HG03159 (cell line): Measurements from ENCODE around the gene TNFRSF6B.
"Not testable (repeated sequence)": the region's sequence is repeated elsewhere in the genome, so short reads cannot be mapped to it uniquely, and the experiment has no call there.

Source experiments
- ATAC-seq: cut with Tn5 transposase; IDR thresholded peaks from one replicate; pipeline ENCODE4 v1.9.1; 2021; ENCODE audit warnings: mild to moderate bottlenecking, moderate library complexity; ENCODE audit not compliant: unreplicated experiment

The TNFRSF6B gene

GRCh38 chr20:63706027-63706695 is 9.7 kb downstream of the TNFRSF6B start:
- no peak for ATAC-seq

- peak; percentile 23 for ATAC-seq
Observed at GRCh38 chr20:63706852-63707557, 10.6 kb downstream of the TNFRSF6B start.

GRCh38 chr20:63707558-63708300 is 11.3 kb downstream of the TNFRSF6B start, which contains the start of the genes ARFRP1 and ZGPAT:
Gene ARFRP1 (minus strand): TSS chr20:63707976. CDS start chr20:63707091, 885 bp downstream.
Gene ZGPAT (plus strand): TSS chr20:63708039. CDS start chr20:63708581, 542 bp downstream.
- ATAC-seq: peak; percentile 60

GRCh38 chr20:63708301-63709148 is 12.1 kb downstream of the TNFRSF6B start:
- ATAC-seq: peak; percentile 12

GRCh38 chr20:63709149-63709527 is 12.7 kb downstream of the TNFRSF6B start:
- no peak for ATAC-seq

- ATAC-seq: no peak
Observed at GRCh38 chr20:63711085-63711645, 14.7 kb downstream of the TNFRSF6B start.

- ATAC-seq: no peak
Observed at GRCh38 chr20:63712191-63712590, 15.7 kb downstream of the TNFRSF6B start.

GRCh38 chr20:63714858-63715257 is 18.4 kb downstream of the TNFRSF6B start:
- no peak for ATAC-seq

- ATAC-seq: no peak
Observed at GRCh38 chr20:63718996-63719395, 22.5 kb downstream of the TNFRSF6B start.

GRCh38 chr20:63722967-63723622 is 26.6 kb downstream of the TNFRSF6B start:
- ATAC-seq: not testable (repeated sequence)

- not testable (repeated sequence) for ATAC-seq
Observed at GRCh38 chr20:63730189-63730733, 33.8 kb downstream of the TNFRSF6B start.

GRCh38 chr20:63731410-63731809 is 35.0 kb downstream of the TNFRSF6B start:
- ATAC-seq: no peak

GRCh38 chr20:63732118-63733095 is 36.0 kb downstream of the TNFRSF6B start:
- no peak for ATAC-seq

- no peak for ATAC-seq
Observed at GRCh38 chr20:63733117-63733516, 36.7 kb downstream of the TNFRSF6B start.

GRCh38 chr20:63733579-63734081 is 37.2 kb downstream of the TNFRSF6B start:
- ATAC-seq: no peak

- no peak for ATAC-seq
Observed at GRCh38 chr20:63734111-63734945, 37.9 kb downstream of the TNFRSF6B start.
